8988T (cell line): ENCODE measurements around the gene HYAL1.
A peak's percentile ranks its signal among the peaks of the same experiment; 100 is the strongest.

Source experiments
- DNase-seq: peaks from one replicate; pipeline ENCODE4 v3.0.0; 2011

Gene HYAL1

GRCh38 chr3:50256978-50257890 is 46.1 kb downstream of the HYAL1 start:
- peak; percentile 77 for DNase-seq

- DNase-seq: no peak
Observed at GRCh38 chr3:50255251-50255615, 48.1 kb downstream of the HYAL1 start.

DNA sequence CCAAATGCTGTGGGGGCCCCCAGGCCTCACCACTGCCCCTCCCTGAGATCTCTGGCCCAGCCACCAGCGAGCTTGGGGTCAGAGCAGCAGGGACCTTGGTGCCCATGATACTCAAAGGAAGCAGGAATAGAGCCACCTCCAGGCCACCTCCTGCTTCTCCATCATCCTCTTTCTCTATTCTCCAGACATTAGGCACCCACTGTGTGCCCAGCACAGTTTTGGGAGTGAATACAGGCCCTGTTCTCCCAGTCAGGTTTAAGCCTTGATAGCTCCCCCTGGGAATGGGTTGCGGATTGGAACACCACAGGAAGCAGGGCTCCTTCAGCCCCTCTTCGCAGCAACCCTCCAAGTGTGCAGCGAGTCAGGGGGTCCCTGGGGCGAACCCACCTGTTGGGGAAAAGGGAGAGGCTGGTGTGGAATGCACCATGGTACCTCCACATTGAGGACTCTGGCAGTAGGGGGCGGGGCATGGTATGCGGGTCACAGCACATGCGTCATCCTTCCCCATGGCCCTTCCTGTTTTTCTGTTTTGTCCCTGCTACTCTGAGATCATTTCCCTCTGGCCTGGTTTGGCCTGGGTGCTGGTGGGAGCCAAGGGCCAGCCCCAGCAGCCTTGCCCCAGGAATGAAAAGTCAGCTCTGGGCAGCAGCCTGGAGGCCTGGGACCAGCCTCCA is 48.7 kb downstream of the HYAL1 start:
- peak; percentile 57 for DNase-seq

- no peak for DNase-seq
Observed at GRCh38 chr3:50251220-50251619, 52.2 kb downstream of the HYAL1 start.

GRCh38 chr3:50250514-50250913 is 52.9 kb downstream of the HYAL1 start:
- no peak for DNase-seq
